GM23338 (cell line): ENCODE results near the gene TMA7.

Experiments
- EZH2 ChIP-seq: fragments of 200-600 bp; sonication (generic); IDR thresholded peaks from one replicate; pipeline ENCODE4 v1.8.0; 2017; ENCODE audit warnings: antibody characterized with exemption, mild to moderate bottlenecking, low read depth; ENCODE audit not compliant: unreplicated experiment
- EZH2phosphoT487 ChIP-seq: fragments of 200-600 bp; sonication (generic); IDR thresholded peaks from one replicate; pipeline ENCODE4 v1.8.1; 2018; ENCODE audit warnings: antibody characterized with exemption; ENCODE audit not compliant: unreplicated experiment
- JUNB ChIP-seq: IDR thresholded peaks from one replicate; pipeline ENCODE4 v1.6.1; 2016; ENCODE audit warnings: antibody characterized with exemption; ENCODE audit not compliant: unreplicated experiment
- POLR2AphosphoS5 ChIP-seq: IDR thresholded peaks from 2 replicates; pipeline ENCODE4 v1.6.1; 2016; ENCODE audit warnings: antibody characterized with exemption, low read depth
- ZNF114 ChIP-seq: fragments of 250-450 bp; sonication (Bioruptor Pico); IDR thresholded peaks from 2 replicates; pipeline ENCODE4 v1.5.0; 2020; ENCODE audit warnings: mild to moderate bottlenecking, moderate library complexity
- ZNF462 ChIP-seq: fragments of 250-450 bp; sonication (Bioruptor Pico); IDR thresholded peaks from 2 replicates; pipeline ENCODE4 v1.5.0; 2020; ENCODE audit warnings: mild to moderate bottlenecking, moderate library complexity
- TF ChIP-seq, protein P1 (sequence below), 2 experiments: fragments of 200-600 bp in 1 of 2; sonication (generic) in 1 of 2; conservative IDR thresholded peaks; 2 replicates each; pipeline versions ENCODE4 v1.5.1 to v1.6.1; 2016 to 2017; ENCODE audit warnings: antibody characterized with exemption in 2 of 2, low read depth in 2 of 2, mild to moderate bottlenecking in 2 of 2, moderate library complexity in 1 of 2
- TF ChIP-seq, protein P2 (sequence below): IDR thresholded peaks from one replicate; pipeline ENCODE4 v1.6.1; 2018; ENCODE audit warnings: antibody characterized with exemption; ENCODE audit not compliant: unreplicated experiment
- TF ChIP-seq, protein P3 (sequence below): IDR thresholded peaks from 2 replicates; pipeline ENCODE4 v1.6.1; 2016; ENCODE audit warnings: antibody characterized with exemption

DNA sequence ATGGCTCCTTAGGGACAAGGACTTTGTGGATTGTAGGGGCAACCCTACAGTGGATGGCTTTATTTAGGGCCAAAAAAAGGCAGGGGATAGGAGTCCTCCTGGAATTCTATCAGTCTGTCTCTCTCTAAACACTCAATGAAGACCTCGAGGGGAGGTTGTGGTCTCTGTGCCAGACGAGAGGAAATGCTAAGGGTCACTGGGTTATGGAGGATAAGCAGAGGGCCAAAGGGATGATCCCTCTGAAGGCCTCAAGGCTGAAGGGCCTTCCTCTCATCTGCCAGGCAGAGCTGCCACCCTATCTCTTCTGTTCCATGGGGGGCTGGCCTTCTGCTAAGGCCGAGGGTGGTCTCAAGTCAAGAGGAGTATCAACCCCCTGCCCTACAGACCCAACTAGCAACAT is 37.1 kb upstream of the TMA7 start:
- TF ChIP-seq, protein P1, sequence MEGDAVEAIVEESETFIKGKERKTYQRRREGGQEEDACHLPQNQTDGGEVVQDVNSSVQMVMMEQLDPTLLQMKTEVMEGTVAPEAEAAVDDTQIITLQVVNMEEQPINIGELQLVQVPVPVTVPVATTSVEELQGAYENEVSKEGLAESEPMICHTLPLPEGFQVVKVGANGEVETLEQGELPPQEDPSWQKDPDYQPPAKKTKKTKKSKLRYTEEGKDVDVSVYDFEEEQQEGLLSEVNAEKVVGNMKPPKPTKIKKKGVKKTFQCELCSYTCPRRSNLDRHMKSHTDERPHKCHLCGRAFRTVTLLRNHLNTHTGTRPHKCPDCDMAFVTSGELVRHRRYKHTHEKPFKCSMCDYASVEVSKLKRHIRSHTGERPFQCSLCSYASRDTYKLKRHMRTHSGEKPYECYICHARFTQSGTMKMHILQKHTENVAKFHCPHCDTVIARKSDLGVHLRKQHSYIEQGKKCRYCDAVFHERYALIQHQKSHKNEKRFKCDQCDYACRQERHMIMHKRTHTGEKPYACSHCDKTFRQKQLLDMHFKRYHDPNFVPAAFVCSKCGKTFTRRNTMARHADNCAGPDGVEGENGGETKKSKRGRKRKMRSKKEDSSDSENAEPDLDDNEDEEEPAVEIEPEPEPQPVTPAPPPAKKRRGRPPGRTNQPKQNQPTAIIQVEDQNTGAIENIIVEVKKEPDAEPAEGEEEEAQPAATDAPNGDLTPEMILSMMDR (conservative IDR thresholded peaks at IDR 0.05; ENCODE audit: low read depth in 2 of 2), result no peak
- TF ChIP-seq ZNF114 (CRISPR knock-in tag), result no peak
- no peak for TF ChIP-seq ZNF462 (CRISPR knock-in tag)
- no peak for TF ChIP-seq POLR2AphosphoS5
- TF ChIP-seq, protein P2, sequence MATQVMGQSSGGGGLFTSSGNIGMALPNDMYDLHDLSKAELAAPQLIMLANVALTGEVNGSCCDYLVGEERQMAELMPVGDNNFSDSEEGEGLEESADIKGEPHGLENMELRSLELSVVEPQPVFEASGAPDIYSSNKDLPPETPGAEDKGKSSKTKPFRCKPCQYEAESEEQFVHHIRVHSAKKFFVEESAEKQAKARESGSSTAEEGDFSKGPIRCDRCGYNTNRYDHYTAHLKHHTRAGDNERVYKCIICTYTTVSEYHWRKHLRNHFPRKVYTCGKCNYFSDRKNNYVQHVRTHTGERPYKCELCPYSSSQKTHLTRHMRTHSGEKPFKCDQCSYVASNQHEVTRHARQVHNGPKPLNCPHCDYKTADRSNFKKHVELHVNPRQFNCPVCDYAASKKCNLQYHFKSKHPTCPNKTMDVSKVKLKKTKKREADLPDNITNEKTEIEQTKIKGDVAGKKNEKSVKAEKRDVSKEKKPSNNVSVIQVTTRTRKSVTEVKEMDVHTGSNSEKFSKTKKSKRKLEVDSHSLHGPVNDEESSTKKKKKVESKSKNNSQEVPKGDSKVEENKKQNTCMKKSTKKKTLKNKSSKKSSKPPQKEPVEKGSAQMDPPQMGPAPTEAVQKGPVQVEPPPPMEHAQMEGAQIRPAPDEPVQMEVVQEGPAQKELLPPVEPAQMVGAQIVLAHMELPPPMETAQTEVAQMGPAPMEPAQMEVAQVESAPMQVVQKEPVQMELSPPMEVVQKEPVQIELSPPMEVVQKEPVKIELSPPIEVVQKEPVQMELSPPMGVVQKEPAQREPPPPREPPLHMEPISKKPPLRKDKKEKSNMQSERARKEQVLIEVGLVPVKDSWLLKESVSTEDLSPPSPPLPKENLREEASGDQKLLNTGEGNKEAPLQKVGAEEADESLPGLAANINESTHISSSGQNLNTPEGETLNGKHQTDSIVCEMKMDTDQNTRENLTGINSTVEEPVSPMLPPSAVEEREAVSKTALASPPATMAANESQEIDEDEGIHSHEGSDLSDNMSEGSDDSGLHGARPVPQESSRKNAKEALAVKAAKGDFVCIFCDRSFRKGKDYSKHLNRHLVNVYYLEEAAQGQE, result no peak
- TF ChIP-seq EZH2phosphoT487, result no peak
- no peak for TF ChIP-seq JUNB
- TF ChIP-seq EZH2, result no peak
- TF ChIP-seq, protein P3, sequence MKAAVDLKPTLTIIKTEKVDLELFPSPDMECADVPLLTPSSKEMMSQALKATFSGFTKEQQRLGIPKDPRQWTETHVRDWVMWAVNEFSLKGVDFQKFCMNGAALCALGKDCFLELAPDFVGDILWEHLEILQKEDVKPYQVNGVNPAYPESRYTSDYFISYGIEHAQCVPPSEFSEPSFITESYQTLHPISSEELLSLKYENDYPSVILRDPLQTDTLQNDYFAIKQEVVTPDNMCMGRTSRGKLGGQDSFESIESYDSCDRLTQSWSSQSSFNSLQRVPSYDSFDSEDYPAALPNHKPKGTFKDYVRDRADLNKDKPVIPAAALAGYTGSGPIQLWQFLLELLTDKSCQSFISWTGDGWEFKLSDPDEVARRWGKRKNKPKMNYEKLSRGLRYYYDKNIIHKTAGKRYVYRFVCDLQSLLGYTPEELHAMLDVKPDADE, result no peak
